Measurements from ENCODE around the gene OGFR.

The OGFR gene

GRCh38 chr20:62773845-62774714 lies 30.6 kb upstream of the OGFR start:
- TF ChIP-seq TARDBP (IDR thresholded peaks at IDR 0.05) (no peak), FOXA1 (IDR thresholded peaks at IDR 0.05) (no peak), CTBP1 (IDR thresholded peaks at IDR 0.05; ENCODE audit: borderline replicate concordance) (no peak), FOXM1 (IDR thresholded peaks at IDR 0.05; ENCODE audit: borderline replicate concordance) (no peak), SP1 (IDR thresholded peaks at IDR 0.05) (no peak)
- POLR2A ChIA-PET, result no interaction called here
- DNase-seq (ENCODE audit: extremely low spot score), result no peak
- CTCF ChIA-PET, result interaction anchor here (0.5 to 1.3 kb wide), 3 partner anchors 15 to 29 kb away, joined by 3 to 4 read pairs (median 3); no protein-coding TSS in a partner anchor

- CTCF ChIA-PET, result no interaction called here
- POLR2A ChIA-PET, result no interaction called here
- TF ChIP-seq TARDBP (IDR thresholded peaks at IDR 0.05) (no peak), LEF1 (IDR thresholded peaks at IDR 0.05; ENCODE audit: borderline replicate concordance) (no peak), PKNOX1 (IDR thresholded peaks at IDR 0.05) (peak; percentile 36; the same call in 1 of the 2 replicates)
- no peak for DNase-seq (ENCODE audit: extremely low spot score)
Observed at GRCh38 chr20:62774762-62775161, 29.9 kb upstream of the OGFR start.

- TF ChIP-seq ARNT (IDR thresholded peaks at IDR 0.05) (no peak), ELF4 (IDR thresholded peaks at IDR 0.05) (no peak), PKNOX1 (IDR thresholded peaks at IDR 0.05) (no peak), L3MBTL2 (conservative IDR thresholded peaks at IDR 0.05) (no peak), FOXA1 (IDR thresholded peaks at IDR 0.05) (no peak), TARDBP (IDR thresholded peaks at IDR 0.05) (no peak), NFRKB (IDR thresholded peaks at IDR 0.05) (no peak), CTBP1 (IDR thresholded peaks at IDR 0.05; ENCODE audit: borderline replicate concordance) (no peak), FOXK2 (IDR thresholded peaks at IDR 0.05) (no peak), BHLHE40 (IDR thresholded peaks at IDR 0.05; ENCODE audit: borderline replicate concordance) (no peak)
- POLR2A ChIA-PET, result interaction anchor here (1.2 kb wide), 1 partner anchor 19 kb away, joined by 3 read pairs; no protein-coding TSS in a partner anchor
- DNase-seq (ENCODE audit: extremely low spot score), result no peak
- CTCF ChIA-PET, result no interaction called here
Observed at GRCh38 chr20:62775206-62775605, 29.4 kb upstream of the OGFR start.

- TF ChIP-seq SP1 (IDR thresholded peaks at IDR 0.05) (no peak), CTBP1 (IDR thresholded peaks at IDR 0.05; ENCODE audit: borderline replicate concordance) (no peak), HDGF (IDR thresholded peaks at IDR 0.05; ENCODE audit: borderline replicate concordance) (no peak), FOXA1 (IDR thresholded peaks at IDR 0.05) (no peak), SUZ12 (IDR thresholded peaks at IDR 0.05) (no peak), ELF4 (IDR thresholded peaks at IDR 0.05) (no peak), PKNOX1 (IDR thresholded peaks at IDR 0.05) (no peak), LEF1 (IDR thresholded peaks at IDR 0.05; ENCODE audit: borderline replicate concordance) (no peak)
- POLR2A ChIA-PET, result interaction anchor here (1.2 kb wide), 1 partner anchor 18 kb away, joined by 3 read pairs; no protein-coding TSS in a partner anchor
- DNase-seq (ENCODE audit: extremely low spot score), result no peak
- CTCF ChIA-PET, result no interaction called here
Observed at GRCh38 chr20:62776035-62776691, 28.5 kb upstream of the OGFR start.

GRCh38 chr20:62776692-62777527 lies 27.7 kb upstream of the OGFR start:
- CTCF ChIA-PET, result no interaction called here
- TF ChIP-seq FOXK2 (IDR thresholded peaks at IDR 0.05) (no peak), NFRKB (IDR thresholded peaks at IDR 0.05) (no peak), HDGF (IDR thresholded peaks at IDR 0.05; ENCODE audit: borderline replicate concordance) (no peak), L3MBTL2 (conservative IDR thresholded peaks at IDR 0.05) (no peak), ELF4 (IDR thresholded peaks at IDR 0.05) (no peak), FOXM1 (IDR thresholded peaks at IDR 0.05; ENCODE audit: borderline replicate concordance) (no peak), ZNF384 (IDR thresholded peaks at IDR 0.05) (no peak), SUZ12 (IDR thresholded peaks at IDR 0.05) (no peak), BHLHE40 (IDR thresholded peaks at IDR 0.05; ENCODE audit: borderline replicate concordance) (no peak), CTBP1 (IDR thresholded peaks at IDR 0.05; ENCODE audit: borderline replicate concordance) (no peak), PKNOX1 (IDR thresholded peaks at IDR 0.05) (no peak), SP1 (IDR thresholded peaks at IDR 0.05) (no peak), TARDBP (IDR thresholded peaks at IDR 0.05) (no peak), ARNT (IDR thresholded peaks at IDR 0.05) (no peak), FOXA1 (IDR thresholded peaks at IDR 0.05) (no peak), LEF1 (IDR thresholded peaks at IDR 0.05; ENCODE audit: borderline replicate concordance) (no peak)
- DNase-seq (ENCODE audit: extremely low spot score), result peak; percentile 66
- POLR2A ChIA-PET, result no interaction called here

Measured in HEK293T (cell line).